ENCODE results near the gene VAV1. TPM values are rescaled to one million over a fixed set of nuclear protein-coding genes. Genes with fewer than 3 reads are reported as not detected.
"Not testable (repeated sequence)": the region's sequence is repeated elsewhere in the genome, so short reads cannot be mapped to it uniquely, and the experiment has no call there.

VAV1 gene
- total RNA-seq, 1 donor from 2014 or later: 1.3 TPM

- ATAC-seq: peak; percentile 26
Measured at GRCh38 chr19:6737873-6738786, 34.4 kb upstream of the VAV1 start.

- no peak for ATAC-seq
Measured at GRCh38 chr19:6738787-6739389, 33.6 kb upstream of the VAV1 start.

- peak; percentile 48 for ATAC-seq
Measured at GRCh38 chr19:6739390-6739882, 33.1 kb upstream of the VAV1 start, which contains the start of gene TRIP10. TSS of gene TRIP10 (plus strand) at chr19:6739680. CDS start at chr19:6739762, 82 bp downstream.

GRCh38 chr19:6739883-6740588, 32.5 kb upstream of the VAV1 start:
- no peak for ATAC-seq

- ATAC-seq: peak; percentile 22
Measured at GRCh38 chr19:6740589-6741343, 31.7 kb upstream of the VAV1 start.

- no peak for ATAC-seq
Measured at GRCh38 chr19:6743066-6743465, 29.4 kb upstream of the VAV1 start.

GRCh38 chr19:6743714-6744380, 28.7 kb upstream of the VAV1 start:
- no peak for ATAC-seq

- peak; percentile 64 for ATAC-seq
Measured at GRCh38 chr19:6744381-6745301, 27.9 kb upstream of the VAV1 start.

GRCh38 chr19:6745965-6746364, 26.5 kb upstream of the VAV1 start:
- no peak for ATAC-seq

GRCh38 chr19:6748543-6748942, 24.0 kb upstream of the VAV1 start:
- ATAC-seq: not testable (repeated sequence)

GRCh38 chr19:6750062-6750461, 22.4 kb upstream of the VAV1 start:
- no peak for ATAC-seq

- peak; percentile 31 for ATAC-seq
Measured at GRCh38 chr19:6751189-6751588, 21.3 kb upstream of the VAV1 start.

- ATAC-seq: peak; percentile 15
Measured at GRCh38 chr19:6752256-6753177, 20.0 kb upstream of the VAV1 start.

GRCh38 chr19:6753178-6754031, 19.1 kb upstream of the VAV1 start:
- ATAC-seq: peak; percentile 78

GRCh38 chr19:6754136-6754535, 18.4 kb upstream of the VAV1 start:
- ATAC-seq: no peak

GRCh38 chr19:6754653-6755463, 17.6 kb upstream of the VAV1 start:
- no peak for ATAC-seq

- no peak for ATAC-seq
Measured at GRCh38 chr19:6760606-6761005, 11.9 kb upstream of the VAV1 start.
